ENCODE results near the gene CCDC38. TPM values are rescaled to one million over a fixed set of nuclear protein-coding genes. Genes with fewer than 3 reads are reported as not detected.

The CCDC38 gene
- polyA plus RNA-seq, 1 donor from 2014 or later = not detected

GRCh38 chr12:95870897-95871296 is 71.5 kb downstream of the CCDC38 start:
- Histone ChIP-seq H3K4me2 (ENCODE audit: low read length) (no peak overlapping the region), H3K9me2 (ENCODE audit: insufficient read depth, low read length) (no peaks in the 10 kb centered on the region), H3K27me3 (ENCODE audit: insufficient read depth, low read depth, low read length) (no peaks in the 10 kb centered on the region), H3F3A (ENCODE audit: insufficient read depth, low read length, poor library complexity, severe bottlenecking) (no peaks in the 10 kb centered on the region), H3K27ac (ENCODE audit: low read length) (no peak overlapping the region), H3K79me2 (replicated peaks; ENCODE audit: insufficient read depth, low read length) (no peaks in the 10 kb centered on the region), H4K20me1 (ENCODE audit: insufficient read depth) (no peaks in the 10 kb centered on the region), H3K9me3 (ENCODE audit: low read length) (no peaks in the 10 kb centered on the region), H3K36me3 (ENCODE audit: insufficient read depth, low read length) (peaks cover 4% of the 10 kb centered on the region), H2AFZ (ENCODE audit: low read depth, low read length) (no peak overlapping the region), H3K9ac (ENCODE audit: low read length) (no peak overlapping the region), H3K4me3 (ENCODE audit: low read length) (no peak overlapping the region)
- no peak for TF ChIP-seq CTCF (IDR thresholded peaks at IDR 0.05; ENCODE audit: poor library complexity, severe bottlenecking)

- no peaks in the 10 kb centered on the region for H3F3A ChIP-seq (ENCODE audit: insufficient read depth, low read length, poor library complexity, severe bottlenecking)
Observed at GRCh38 chr12:95863337-95863736, 79.1 kb downstream of the CCDC38 start.

More at GRCh38 chr12:95863337-95863736, 79.1 kb downstream of the CCDC38 start:
- Histone ChIP-seq H3K9me3 (ENCODE audit: low read length) (peaks cover 3% of the 10 kb centered on the region), H3K9me2 (ENCODE audit: insufficient read depth, low read length) (no peaks in the 10 kb centered on the region), H3K9ac (ENCODE audit: low read length) (no peak overlapping the region), H3K79me2 (replicated peaks; ENCODE audit: insufficient read depth, low read length) (peaks cover 47% of the 10 kb centered on the region), H3K36me3 (ENCODE audit: insufficient read depth, low read length) (peaks cover 29% of the 10 kb centered on the region), H3K27me3 (ENCODE audit: insufficient read depth, low read depth, low read length) (no peaks in the 10 kb centered on the region), H2AFZ (ENCODE audit: low read depth, low read length) (no peak overlapping the region), H3K27ac (ENCODE audit: low read length) (no peak overlapping the region), H3K4me2 (ENCODE audit: low read length) (no peak overlapping the region), H3K4me3 (ENCODE audit: low read length) (no peak overlapping the region), H4K20me1 (ENCODE audit: insufficient read depth) (no peaks in the 10 kb centered on the region)
- no peak for TF ChIP-seq POLR2AphosphoS5 (IDR thresholded peaks at IDR 0.05)
- no peak for TF ChIP-seq EZH2 (IDR thresholded peaks at IDR 0.05; ENCODE audit: borderline replicate concordance, insufficient read depth, low read length, poor library complexity, severe bottlenecking)
- no peak for TF ChIP-seq EP300 (conservative IDR thresholded peaks at IDR 0.05; ENCODE audit: poor library complexity, severe bottlenecking)
- TF ChIP-seq RAD21 (conservative IDR thresholded peaks at IDR 0.05) = no peak
- TF ChIP-seq SMC3 (conservative IDR thresholded peaks at IDR 0.05; ENCODE audit: poor library complexity) = no peak
- no peak for TF ChIP-seq MXI1 (conservative IDR thresholded peaks at IDR 0.05; ENCODE audit: poor library complexity, severe bottlenecking)
- TF ChIP-seq REST (IDR thresholded peaks at IDR 0.05; ENCODE audit: borderline replicate concordance) = no peak
- no peak for TF ChIP-seq CTCF (IDR thresholded peaks at IDR 0.05; ENCODE audit: poor library complexity, severe bottlenecking)
- TF ChIP-seq TAF1 (IDR thresholded peaks at IDR 0.05; ENCODE audit: low read depth) = no peak

Measured in neural cell (in vitro differentiated cells).